ENCODE measurements around the gene DCAF15.
"Not testable (repeated sequence)": the region's sequence is repeated elsewhere in the genome, so short reads cannot be mapped to it uniquely, and the experiment has no call there.

Gene DCAF15

DNA sequence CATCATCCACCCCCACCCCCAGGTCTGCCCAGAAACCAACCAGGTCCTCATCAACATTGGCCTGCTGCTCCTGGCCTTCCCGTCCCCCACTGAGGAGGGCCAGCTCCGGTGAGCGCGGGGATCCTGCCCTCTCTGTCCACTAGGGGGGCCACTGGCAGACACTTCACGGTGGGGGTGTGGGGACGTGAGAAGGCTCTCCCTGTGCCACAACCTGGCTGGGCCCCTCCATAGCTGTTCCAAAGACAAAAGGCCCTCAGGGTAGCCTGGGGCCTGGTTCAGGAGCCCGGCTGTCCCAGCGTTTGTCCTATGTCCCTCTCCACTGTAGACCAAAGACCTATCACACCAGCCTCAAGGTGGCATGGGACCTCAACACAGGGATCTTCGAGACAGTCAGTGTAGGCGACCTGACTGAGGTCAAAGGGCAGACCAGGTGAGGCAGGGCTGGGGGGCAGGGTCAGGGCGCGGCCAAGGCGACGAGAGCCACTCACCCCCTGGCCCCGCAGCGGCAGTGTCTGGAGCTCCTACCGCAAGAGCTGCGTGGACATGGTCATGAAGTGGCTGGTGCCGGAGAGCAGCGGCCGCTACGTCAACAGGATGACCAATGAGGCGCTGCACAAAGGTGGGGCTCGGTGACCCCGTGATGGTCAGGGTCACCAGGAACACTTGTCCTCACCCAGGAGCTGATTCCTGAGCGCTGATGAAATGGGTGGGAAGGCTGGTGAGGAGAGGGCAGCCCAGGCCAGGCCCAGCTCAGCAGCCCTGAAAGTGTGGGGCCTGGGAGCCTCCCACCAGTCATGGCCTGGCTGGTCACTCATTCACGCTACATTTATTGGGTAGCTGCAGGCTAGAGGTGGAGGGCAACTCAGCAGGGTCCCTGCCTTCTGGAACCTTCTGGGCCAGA, 7.9 kb downstream of the DCAF15 start:
- no peak for DNase-seq (ENCODE audit: low read depth in 3 of 3)

DNA sequence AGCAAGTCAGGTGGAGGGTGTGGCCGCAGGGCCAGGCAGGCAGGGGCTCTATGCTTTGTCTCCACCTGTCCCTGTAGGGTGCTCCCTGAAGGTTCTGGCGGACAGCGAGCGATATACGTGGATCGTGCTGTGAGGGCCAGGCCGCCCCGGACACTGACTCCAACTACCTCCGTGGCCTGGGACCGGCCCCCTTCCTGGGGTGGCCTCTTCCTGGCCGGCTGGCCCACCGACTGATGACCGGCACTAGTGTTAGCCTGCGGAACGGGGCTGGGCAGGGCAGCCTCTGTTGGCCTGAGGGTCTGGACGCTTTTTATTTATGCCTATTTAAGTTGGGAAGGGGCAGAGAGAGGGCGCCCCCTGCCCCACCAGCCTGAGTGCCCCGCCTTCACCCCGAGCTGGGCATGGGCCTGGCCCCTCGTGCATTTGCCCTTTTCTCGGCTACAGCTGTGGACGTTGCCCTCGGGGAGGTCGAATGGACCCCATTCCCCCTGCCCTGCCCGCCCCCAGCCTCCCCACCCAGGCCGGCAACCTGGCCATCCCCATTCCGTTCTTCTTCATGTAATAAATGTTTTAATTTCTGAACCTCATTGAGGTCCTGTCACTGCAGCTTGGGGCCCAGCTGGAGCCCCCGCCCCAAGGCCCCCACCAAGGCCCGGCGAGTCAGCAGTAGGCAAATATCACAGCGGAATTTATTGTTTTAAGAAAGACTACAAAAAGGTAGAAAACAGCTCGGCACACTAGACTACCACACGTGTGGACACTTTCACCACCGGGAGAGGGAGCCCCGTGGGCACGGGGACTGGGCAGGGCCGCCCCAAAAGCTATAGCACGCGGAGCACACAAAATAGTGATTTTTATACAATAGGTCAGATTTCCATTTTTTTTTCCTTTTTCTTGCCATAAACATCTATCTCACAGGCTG, 8.8 kb downstream of the DCAF15 start:
- no peak for DNase-seq (ENCODE audit: low read depth in 3 of 3)

DNA sequence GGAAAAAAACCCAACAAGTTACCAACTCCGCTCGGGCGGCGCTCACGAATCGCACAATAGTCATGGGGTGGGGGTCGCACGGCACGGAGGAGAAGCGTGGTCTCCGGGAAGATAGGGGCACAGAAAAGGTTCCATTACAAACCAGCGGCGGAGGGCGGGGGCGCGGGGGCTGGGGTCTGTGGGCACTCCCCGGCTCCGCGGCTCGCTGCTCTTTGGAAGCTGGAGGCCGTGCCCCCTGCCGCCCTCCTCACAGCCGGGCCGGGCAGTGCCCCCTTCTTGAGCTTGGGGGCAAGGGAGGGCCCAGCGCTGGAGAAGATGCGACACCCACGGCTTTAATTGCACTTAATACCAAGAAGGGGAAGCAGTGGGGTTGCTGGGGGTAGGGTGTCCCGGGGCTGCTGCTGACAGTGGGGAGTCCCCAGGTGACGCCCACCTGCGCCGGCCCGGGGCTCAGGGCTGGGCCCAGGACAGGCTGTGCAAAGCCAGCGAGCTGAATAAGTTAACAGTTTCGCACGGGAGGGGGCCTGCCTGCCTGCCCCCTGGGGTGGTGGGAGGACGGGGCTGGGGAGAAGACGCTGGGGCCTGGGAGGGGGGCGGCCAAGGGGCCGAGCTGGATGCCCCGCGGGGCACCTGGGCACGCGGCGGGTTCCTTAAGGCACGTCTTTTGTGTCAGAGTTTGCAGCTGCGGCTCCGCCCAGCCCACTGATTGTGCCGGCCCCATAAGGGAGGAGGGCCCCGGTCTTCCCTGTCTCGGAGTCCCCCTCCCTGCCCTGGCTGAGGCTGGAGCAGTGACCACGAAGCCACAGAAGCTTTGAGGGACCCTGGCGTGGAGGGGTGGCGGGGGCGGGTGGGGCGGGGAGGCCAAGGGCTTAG, 9.8 kb downstream of the DCAF15 start:
- no peak for DNase-seq (ENCODE audit: low read depth in 3 of 3)

DNA sequence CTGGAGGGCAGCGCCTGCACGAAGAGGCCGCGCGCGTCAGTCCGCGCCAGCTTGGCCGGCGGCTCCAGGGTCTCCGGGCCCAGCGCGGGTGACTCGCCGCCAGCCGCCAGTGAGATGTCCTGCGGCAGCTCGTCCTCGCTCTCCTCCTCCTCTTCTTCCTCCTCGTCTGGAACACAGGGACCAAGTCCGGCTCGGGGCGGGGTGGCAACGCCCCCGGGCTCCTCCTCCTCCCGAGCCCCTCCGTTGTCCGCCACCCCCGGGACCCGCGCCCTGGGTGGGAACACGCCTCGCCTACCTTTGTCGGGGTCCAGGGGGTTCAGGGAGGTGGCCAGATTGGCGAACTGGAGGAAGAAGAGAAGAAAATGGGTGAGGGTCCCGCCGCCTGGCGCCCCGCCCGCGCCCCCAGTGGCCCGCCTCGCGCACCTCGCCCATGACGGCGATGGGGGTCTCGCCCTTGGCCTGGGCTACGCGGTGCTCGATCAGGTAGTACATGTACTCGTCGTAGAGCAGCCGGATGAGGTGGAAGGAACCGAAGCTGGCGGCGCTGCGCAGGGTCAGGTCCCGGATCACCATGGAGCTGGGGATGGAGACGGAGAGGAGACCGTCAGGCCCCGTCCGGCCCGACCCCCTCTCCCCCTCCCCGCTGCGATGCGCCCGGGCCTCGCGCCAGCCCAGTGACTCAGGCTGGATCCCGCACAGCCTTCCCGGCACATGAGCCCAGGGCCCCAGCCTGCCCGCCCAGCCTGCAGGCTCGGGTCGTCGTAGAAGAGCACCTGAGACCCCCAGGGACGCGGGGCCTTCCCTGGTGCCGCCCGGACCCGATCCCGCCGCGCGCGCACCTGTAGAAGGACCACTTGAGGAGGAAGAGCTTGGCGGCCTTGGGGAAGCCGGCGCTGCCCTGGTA, 10.6 kb downstream of the DCAF15 start:
- no peak for DNase-seq (ENCODE audit: low read depth in 3 of 3)

DNA sequence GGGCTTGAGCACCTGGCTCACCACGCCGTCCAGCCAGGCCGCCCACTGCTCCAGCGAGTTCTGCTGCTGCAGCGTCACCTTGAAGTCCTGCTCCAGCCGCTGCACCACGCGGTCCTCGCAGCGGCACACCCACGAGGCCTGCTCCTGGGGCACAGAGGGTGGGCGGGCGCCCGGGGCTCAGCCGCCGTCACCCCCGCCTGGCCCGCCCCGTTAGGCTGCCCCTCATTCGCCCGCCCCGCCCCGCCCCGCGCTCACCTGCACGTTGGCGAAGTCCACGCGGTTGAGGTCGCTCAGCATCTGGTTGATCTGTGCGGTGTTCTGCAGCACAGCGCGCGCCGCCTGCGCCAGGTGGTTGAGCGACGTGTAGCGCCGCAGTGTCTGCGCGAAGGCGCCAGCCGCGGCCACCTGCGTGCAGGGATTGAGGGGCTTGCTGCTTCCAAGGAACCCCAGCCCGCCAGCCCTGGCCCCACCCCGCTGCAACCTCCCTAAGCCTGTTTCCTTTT, 11.3 kb downstream of the DCAF15 start:
- no peak for DNase-seq (ENCODE audit: low read depth in 3 of 3)

DNA sequence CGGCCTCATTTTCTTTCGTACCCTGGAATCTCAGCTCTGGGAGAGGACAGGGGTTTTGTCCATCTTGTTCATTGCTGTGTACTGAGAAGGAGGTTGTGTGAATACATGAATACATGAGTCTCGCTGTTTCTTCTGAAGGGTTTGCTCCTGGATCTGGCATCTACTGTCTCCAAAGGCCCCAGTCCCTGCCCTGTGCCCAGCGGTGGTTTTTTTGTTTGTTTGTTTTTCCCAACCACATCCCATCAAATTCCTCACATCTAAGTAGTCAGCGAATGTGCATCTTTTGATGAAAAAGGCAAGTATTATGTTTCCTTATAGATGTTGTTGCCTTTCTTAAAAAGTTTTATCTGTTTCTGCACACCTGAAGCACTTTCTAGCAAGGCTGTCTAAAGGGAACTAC, 12.5 kb downstream of the DCAF15 start:
- no peak for DNase-seq (ENCODE audit: low read depth in 3 of 3)

DNA sequence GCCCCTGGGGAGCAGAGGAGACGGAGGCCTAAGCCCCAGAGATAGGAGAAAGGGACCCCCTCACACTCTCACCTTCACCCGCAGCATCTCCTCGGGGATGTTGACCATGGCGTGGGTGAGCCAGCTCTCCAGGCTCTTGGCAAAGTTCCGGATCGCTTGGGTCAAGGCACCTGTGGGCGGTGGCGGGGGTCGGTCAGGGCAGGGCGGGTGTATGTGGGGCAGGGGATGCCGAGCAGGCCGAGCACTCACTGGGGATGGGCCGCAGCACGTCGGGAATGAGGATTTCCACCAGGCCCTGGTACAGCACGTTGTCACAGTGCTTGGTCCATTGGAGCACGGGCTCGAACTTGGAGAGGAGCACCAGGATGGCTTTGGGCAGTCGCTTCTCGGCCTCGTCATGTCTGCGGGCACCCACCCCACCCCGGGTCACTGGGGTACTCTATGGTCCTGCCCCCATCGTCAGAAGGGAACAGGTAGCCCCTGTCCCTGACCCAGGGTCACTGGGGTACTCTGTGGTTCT, 13.1 kb downstream of the DCAF15 start:
- DNase-seq (ENCODE audit: low read depth in 3 of 3): no peak

DNA sequence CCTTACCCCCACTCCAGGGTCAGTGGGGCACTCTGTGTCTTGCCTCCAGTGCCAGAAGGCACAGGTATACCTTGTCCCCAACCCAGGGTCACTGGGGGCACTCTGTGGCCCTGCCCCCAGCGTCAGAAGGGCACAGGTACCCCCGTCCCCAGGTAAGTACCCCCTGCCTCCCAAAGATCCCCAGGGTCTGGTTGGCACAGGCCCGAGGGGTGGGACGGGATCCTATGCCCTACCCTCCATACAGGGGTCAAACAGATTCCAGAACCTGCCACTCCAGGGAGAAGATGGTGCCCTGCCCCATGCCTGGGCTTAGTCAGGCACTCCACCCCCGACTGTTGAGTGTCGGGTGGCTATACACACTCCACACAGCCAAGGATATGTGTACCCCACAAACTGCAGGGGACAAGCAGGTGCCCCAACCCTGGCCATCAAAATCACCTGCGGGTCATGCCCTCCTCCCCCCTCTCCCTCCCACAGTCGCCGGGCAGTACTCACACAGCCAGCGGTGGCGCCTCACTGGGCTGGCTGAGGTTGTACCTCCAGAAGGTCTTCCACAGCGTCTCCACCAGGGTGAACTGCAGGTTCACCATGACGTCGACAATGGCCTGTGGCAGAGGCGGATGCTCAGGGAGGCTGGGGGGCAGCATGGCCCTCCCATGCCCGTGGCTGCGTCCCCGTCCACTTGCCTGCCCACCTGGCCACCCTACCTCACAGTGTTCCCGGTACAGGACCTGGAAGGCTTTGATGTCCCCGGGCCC, 13.8 kb downstream of the DCAF15 start:
- no peak for DNase-seq (ENCODE audit: low read depth in 3 of 3)

DNA sequence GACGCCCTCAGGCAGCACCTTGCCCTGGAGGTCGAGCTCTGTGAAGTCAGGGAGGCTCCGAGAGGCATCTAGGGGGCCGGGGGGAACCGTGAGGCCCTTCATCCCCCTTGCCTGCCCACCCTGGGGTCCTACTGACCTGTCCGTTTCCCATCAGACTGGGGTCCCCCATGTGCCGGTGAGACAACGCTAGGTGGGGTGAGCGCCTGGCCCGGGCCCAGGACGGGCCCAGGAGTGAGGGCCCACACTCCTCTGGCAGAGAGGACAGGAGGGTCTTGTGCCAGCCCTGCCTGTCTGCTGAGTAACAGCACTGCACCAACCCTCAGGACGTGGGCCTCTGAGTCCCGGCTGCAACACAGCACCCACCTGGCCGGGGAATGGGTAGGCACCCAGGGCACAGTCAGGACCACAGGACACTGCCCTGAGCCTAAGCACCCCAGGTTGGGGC, 14.4 kb downstream of the DCAF15 start:
- DNase-seq (ENCODE audit: low read depth in 3 of 3): no peak

DNA sequence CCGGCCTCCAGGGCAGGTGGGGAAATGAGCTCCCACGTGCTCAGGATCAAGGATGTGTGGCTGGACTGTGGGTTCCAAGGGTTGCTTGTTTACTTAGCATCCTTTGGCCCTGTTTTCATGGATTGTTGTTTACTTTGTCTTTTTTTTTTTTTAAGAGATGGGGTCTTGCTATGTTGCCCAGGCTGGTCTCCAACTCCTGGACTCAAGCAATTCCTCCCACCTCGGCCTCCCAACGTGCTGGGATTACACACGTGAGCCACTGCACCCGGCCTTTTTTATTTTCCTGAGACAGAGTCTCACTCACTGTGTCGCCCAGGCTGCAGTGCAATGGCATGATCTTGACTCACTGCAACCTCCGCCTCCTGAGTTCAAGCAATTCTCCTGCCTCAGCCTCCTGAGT, 14.9 kb downstream of the DCAF15 start:
- not testable (repeated sequence) for DNase-seq (ENCODE audit: low read depth in 3 of 3)

DNA sequence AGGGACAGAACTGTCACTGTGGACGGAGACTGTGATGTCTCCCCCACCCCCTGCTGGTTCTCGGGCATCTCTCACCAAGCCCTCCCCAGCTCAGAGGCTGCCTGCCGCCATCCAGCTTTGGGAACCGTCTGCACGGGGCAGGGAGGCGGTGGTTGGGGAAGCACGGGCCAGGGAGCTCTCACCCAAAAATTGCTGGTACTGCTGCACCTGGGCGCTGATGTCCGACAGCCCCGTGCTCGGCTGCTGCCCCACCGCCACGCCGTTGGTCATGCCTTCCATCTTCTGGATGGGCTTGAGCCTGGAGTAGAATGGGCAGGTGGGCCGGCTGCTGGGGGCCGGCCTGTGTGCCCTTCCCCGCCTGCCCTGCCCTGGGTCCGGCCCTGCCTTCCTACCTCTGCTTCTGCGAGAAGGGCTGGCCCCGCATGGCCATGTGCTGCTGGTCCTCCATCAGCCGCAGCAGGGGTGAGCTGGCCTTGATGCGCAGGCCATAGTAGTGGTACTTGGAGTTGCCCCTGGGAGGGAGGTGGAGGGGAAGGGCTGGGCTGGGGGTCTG, 16.1 kb downstream of the DCAF15 start:
- no peak for DNase-seq (ENCODE audit: low read depth in 3 of 3)

DNA sequence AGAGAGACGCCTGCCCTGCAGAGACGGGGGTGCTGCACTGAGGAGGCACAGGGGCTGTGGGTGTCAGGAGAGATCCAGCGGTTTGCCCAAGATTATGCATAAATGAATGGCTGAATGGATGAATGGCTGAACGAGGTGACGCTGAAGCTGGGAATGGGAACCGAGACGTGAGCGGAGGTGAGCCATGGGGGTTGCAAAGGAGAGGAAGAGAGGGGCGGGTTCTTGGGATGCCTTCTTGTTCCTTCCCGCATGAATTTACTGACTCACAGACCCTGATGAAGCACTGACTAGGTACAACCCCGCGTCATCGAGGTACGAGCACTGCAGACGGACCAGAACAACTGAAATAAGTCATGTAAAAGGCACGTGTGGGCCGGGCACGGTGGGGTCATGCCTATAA, 16.7 kb downstream of the DCAF15 start:
- DNase-seq (ENCODE audit: low read depth in 3 of 3): no peak

DNA sequence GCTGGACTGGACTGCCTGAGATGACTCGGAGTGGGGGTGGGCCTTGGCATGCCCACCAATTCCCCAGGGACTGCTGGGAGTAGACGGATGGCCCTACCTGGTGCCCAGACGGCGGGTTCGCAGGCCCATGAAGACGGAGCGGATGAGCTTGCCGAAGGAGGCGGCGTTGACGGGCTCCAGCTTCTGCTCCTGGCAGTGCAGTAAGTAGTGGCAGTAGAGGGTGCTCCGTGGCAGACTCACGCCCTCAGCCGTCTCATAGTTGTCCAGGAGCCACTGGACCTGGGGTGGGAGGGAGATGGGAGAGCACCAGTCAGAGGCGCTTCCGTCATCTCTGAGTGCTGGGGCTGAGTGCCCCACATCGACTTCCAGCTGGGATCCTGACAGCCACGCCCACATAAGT, 17.6 kb downstream of the DCAF15 start:
- no peak for DNase-seq (ENCODE audit: low read depth in 3 of 3)

DNA sequence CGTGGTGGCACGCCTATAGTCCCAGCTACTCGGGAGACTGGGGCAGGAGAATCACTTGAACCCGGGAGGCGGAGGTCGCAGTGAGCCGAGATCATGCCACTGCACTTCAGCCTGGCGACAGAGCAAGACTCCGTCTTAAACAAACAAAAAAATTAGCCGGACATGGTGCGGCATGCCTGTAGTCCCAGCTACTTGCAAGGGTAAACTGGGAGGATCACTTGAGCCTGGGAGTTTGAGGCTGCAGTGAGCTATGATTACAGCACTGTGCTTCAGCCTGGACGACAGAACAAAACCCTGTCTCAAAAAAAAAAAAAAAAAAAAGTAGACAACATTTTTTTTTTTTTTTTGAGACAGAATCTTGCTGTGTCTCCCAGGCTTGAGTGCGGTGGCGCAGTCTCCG, 19.6 kb downstream of the DCAF15 start:
- not testable (repeated sequence) for DNase-seq (ENCODE audit: low read depth in 3 of 3)

DNA sequence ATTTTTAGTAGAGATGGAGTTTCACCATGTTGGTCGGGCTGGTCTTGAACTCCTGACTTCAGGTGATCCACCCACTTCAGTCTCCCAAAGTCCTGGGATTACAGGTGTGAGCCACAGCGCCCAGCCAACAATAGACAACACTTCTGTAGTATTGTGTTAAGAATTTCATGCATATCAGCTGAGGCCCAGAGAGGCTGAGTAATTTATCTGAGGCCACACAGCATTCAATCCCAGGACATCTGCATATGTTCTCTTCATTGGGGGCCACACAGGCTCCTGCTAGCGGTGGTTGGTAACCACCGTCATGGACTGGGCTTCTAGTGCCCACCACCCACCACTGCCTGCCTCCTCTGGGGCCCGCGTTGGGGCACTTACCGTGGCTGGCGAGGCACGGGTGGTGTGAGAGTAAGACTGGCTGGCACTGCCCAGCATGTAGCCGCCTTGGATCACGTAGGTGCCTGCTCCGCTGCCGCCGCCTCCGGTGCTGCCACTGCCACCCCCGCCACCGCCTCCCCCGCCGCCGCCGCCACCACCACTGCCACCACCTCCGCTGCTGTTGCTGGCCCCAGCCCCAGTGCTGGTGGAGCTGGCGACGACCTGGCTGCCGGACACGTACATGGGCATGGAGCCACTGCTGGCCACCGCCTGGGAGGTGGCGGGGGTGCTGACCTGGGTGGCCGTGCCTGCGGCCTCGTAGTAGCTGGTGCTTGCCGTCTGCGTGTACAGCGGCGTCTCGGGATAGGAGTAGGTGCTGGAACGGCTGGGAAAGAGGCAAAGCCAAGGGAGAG, 20.3 kb downstream of the DCAF15 start:
- no peak for DNase-seq (ENCODE audit: low read depth in 3 of 3)

DNA sequence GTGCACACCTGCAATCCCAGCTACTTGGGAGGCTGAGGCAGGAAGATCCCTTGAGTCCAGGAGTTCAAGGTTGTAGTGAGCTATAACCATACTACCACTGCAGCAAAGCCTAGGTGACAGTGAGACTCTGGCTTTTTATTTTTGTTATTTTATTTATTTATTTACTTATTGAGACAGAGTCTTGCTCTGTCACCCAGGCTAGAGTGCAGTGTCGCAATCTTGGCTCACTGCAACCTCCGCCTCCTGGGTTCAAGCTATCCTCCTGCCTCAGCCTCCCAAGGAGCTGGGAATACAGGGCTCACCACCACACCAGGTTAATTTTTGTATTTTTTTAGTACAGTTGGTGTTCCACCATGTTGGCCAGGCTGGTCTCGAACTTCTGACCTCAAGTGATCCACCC, 21.2 kb downstream of the DCAF15 start:
- not testable (repeated sequence) for DNase-seq (ENCODE audit: low read depth in 3 of 3)

DNA sequence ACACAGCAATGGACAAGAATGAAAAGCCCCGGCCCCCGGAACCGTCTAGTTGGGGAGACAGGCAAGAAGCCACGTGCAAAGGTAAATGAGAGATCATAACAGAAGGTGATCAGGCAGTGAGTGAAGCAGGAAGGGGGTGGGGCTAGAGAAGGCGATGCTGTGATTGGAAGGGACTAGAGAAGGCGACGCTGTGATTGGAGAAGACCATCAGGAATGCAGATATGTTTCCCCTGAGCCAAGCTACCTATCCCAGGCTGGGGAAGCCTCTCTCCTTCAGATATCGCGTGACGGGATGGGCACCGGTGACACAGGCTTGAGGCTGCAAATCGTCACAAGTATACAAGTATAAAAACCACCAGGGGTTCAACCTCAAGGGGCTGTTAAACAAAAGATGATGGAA, 21.8 kb downstream of the DCAF15 start:
- no peak for DNase-seq (ENCODE audit: low read depth in 3 of 3)

DNA sequence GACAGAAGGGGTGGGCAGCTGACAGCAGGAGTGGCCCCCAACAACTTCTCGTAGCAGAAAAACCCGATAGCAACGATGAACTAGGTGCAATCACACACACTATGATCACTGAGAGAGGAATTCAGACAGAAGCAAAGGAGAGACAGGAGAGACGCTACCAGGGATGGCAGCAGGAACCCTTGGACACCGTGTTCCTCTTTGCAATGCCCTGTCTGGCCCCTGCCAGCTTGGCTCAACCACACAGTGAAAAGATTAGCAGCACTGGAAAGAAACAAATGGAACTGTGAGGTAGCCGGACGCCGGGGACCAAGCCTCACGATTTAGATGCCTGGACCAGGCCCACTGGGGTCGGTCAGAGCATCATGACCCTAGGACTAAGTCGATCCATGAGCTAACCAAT, 23.6 kb downstream of the DCAF15 start:
- no peak for DNase-seq (ENCODE audit: low read depth in 3 of 3)
